GM21447 (cell line): Measurements from ENCODE around the gene ZIC5.
"Not testable (repeated sequence)": the region's sequence is repeated elsewhere in the genome, so short reads cannot be mapped to it uniquely, and the experiment has no call there.

Experiments
- ATAC-seq: cut with Tn5 transposase; IDR thresholded peaks from one replicate; pipeline ENCODE4 v1.9.1; 2021; ENCODE audit not compliant: unreplicated experiment

ZIC5 gene

DNA sequence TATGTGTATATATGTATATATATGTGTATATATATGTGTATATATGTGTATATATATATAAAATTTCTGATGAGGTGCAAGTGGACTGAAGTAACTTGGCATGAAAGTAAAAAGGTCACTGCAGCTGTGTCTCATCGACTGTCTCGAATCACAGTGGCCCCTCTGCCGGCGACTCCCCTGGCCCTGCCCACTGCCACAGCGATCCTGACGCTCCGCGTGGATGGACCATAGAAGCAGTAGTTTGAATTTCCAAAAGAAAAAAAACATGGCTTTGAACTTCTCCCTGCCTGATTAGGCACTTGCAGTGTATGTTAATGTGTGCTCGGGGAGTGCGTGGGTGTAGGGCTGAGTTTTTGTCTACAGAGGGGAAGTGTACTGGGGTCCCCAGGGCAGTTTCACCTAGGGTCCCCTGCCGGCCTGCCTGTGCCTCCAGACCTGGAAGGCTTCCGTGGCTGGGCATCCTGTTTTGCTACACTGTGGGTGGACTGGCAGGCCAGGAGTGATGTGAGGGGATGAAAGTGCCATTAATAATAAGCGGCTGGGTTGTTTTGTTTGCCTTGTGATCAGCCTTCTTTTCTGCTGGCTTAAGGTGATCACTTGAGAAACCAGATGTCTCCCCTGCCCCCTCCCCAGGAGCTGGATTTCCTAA is 10.8 kb downstream of the ZIC5 start:
- ATAC-seq, result no peak

DNA sequence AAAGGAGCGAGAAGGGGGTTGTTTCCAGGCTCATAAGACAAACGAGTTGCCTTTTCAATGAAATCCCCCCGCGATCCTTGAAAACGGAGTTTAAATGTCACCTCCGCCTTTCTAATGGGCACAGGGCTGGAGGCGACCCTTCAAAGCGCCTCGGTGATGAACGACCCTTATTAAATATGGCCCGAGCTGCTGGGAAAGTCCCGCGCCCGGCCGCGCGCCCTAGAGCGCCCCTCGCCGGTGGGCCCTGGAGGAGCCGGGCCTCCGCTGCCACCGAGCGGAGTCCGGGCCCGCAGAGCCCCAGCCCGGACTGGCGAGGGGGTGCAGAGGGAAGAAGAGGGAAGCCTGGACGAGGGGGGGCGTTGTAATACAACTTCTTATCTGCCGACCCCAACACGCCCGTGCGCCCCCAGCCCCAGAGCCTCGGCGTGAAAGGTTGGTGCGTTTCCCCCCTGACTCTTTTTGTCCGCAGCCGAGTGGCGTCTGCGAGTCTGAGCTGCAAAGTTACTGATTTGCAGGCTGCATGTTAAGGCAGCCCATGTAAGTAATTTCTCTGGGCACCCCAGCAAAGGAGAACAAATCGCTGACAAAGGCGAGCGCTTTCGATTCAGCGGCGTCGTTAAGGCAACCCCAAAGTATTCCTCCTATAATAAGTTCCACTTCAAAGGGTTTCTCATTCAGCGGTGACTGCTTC is 11.9 kb downstream of the ZIC5 start:
- ATAC-seq, result no peak

DNA sequence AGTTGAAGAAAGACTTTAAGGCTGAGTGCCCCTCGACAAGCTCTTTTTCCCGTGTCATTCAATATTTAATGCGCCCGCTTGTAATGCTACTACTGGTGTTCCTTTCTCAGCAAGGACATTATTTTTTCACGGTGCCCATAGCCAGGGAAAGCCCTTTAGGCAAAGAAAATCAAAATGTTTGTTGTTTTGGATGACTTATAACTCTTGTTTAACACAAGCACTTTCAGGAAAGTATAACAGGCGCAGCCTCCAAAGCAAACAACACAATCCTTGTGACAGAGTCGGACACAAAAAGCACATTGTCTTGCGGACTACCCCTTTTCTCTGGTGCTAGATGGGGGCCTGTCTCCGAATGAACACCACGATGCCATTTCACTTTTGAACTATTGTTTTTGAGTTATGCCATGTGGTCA is 12.4 kb downstream of the ZIC5 start:
- ATAC-seq, result no peak

DNA sequence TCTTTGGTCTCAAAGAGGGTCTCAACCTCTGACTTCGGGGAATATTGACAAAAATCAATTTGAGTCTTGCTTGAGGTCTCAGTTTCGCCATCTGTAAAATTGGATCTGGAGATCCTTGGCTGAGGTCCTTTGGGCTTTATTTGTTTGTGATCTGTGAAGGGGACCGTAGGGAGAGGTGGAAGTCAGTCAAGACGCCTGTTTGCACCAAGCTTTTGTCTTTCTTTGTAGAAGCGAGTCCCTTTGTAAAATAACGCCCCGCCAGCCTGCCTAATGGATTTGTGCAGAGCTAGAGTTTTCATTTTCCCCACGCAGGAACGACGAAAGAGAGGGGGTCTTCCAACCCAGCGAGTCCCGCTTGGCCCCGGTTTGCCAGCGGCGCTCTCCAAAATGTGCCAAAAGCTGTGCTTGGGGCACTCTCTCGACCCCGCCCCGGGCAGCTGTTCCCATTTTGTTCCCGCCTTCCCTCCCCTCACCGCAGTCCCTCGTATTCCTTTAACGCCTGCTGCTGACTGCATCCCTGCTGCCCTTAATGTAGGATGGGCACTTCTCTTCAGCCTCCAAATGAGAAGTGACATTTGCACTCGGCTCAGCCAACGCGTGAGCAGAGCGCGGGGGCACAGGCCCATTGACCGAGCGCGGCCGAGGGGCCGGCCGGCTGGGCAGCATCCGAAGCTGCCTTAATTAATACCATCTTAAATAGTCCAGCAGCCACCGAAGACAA is 13.0 kb downstream of the ZIC5 start:
- no peak for ATAC-seq

DNA sequence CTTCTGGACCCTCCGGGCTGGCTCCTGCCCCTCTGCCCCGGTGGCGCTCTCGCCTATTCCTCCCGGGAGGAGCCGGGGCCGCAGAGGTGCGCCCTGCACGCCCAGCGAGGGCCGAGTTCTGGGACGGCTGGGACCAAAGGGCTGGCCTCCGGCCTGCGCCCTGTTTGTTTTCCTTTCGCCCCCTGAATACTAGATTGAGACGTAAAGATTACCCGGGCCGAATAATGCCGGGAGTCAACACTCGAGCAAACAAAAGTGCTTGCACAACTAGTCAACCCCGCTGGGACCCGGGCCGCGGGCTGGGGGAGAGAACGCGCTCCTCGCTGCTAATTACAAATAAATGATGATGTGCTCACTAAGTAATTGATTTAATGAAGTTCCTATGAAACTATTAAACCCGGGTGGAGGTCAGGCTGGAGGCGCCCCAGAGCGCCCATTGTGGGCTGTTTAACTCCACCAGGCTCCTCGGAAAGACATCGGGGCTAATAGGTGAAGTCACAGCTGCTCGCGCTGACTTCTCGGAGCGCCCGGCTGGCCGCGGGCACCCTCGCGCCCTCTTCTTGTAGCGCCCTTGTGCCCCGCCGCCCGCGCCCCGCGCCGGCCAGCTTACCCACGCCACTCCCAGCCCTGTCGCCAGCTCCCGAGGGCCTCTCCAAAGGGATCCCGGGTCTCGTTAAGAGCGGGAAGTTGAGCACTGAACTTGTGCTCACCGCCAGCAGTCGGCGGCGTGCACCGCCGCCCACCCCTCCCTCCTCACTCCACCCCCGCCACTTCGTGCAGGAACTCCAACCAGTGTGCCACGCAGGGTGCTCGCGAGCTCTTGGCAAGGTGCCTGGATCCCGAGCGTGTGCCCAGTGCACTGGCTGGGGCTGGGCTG is 14.9 kb downstream of the ZIC5 start:
- ATAC-seq, result no peak

DNA sequence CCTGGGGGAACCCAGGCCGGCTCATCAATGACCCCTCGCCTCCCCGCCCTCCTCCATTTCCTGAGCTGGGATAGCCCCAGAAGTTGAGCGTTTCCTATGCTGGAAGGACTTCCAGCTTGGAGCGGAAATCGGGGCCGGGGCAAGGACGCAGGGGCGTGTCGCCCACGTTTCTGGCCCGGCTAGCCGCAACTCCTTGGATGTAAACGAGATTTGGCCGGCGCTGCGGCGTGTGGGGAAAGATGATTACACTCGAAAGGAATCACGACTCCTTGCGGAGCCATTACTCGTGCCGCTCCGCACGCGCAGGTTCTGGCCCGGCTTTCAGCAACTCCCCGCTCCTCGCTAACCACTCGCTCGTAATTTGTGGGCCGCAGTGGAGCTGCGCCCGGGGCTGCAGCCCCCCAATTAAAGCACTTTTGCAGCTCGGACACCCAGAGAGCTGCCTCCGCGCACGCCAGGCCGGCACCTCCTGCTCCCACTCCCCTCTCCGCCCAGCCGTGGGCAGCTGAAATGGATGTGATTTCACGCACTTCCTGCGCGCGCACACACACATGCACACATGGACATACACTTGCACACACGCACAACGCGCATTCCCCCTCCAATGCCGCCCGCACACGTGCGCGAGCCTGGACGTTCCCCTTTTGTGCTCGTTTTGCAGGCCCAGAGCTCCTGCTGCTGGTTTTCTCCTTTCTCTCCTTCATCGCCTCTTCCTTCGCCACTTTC is 15.7 kb downstream of the ZIC5 start:
- ATAC-seq, result no peak

DNA sequence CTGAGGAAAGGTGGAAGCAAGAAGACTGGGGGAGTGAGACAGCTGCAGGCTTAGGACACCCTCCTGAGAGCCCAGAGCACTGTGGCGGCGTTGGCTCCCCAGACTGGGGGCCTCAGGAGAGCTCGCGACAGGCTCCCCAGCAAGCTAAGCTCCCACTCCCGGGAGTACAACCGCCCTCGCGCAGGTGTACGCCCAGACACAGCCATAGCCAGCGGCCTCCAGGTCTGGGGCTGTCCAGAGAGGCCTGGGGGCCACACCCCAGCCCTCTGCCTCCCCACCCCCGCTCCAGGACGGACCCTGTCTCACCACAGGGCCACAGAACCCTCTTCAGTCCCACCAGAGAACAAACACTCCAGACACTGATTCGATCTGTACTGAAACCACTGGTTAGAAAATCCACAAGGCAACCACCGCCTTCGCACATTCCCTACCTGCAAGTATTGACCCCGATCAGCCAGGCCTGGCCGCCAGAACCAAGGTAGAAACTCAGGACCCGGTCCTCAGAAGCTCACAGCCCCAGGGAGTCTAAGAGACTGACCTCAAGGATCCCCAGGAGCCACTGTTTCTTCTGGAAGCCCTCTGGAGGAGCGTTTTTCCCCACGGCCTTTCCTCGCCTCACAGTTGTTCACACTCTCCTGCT is 16.3 kb downstream of the ZIC5 start:
- ATAC-seq, result no peak

DNA sequence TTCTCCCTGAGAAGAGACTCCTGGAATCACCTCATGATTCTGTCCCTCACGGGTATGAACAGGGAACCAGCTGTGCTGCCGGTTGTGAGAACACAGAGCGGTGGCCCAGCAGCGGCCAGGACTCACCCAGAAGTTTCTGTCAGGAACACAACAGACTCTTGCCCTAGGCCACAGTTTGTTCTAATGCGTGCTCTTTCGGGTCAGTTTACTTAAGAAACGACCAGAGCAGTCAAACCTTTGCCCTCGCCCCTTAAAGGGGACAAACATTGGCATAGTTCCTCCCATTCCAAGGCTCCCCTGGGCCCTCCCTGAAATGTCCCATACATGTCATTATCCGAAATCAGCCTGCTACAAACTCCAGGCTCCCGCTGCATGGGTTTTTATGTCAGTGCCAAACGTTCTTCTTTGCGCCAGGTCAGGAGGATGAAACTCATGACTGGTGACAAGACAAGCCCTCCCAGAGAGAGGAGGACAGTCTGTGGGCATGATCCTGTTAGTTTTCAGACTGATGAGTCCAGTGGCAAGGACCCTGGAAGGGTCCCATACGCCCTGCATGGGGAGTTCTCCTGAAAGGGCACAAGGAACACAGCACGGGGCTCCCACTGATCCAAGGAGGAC is 18.3 kb downstream of the ZIC5 start:
- no peak for ATAC-seq

DNA sequence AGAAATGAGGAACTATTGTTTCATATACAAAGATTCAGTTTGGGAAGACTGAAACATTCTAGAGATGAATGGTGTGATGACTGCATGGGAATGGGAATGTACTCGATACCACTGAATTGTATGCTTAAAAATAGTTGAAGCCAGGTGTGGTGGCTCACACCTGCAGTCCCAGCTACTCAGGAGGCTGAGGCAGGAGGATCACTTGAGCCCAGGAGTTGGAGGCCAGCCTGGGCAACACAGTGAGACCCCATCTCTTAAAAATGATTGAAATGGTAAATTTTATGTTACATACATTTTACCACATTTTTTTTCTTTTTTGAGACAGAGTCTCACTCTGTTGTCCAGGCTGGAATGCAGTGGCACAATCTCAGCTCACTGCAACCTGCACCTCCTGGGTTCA is 19.9 kb downstream of the ZIC5 start:
- ATAC-seq, result not testable (repeated sequence)

DNA sequence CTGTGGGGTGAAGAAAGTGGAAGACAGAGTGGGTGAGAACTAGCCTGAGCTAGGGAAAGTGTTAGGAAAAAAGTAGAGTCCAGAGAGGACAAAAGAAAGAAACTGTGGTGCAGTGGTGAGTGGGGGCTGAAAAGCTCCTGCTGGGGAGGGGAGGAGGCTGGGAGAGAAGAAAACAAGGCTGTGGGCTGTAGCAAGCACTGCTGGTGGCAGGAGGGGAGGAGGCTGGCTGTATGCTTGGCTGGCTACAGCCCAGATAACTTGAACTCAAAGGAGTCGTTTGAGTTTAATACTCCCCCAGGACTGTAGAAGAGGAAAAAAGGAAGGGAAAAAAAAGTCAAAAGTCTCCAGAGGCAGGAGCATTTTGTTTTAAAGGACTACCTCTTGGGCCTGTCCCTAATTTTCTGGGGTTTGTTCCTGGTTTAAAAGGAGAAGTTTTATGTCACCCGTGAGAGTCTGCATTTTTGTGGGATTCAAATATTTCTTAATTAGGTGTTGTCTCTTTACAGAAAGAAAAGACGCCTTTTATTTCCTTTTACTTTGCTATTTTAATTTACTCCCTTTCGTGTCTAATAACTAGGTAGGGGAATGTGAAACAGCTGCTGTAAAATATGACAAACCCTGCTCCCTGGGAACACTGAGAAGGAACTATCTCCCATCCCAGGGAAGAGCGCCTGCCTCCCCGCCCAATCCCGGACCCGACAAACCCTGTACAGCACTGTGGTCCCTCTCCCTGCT is 21.7 kb downstream of the ZIC5 start:
- no peak for ATAC-seq

DNA sequence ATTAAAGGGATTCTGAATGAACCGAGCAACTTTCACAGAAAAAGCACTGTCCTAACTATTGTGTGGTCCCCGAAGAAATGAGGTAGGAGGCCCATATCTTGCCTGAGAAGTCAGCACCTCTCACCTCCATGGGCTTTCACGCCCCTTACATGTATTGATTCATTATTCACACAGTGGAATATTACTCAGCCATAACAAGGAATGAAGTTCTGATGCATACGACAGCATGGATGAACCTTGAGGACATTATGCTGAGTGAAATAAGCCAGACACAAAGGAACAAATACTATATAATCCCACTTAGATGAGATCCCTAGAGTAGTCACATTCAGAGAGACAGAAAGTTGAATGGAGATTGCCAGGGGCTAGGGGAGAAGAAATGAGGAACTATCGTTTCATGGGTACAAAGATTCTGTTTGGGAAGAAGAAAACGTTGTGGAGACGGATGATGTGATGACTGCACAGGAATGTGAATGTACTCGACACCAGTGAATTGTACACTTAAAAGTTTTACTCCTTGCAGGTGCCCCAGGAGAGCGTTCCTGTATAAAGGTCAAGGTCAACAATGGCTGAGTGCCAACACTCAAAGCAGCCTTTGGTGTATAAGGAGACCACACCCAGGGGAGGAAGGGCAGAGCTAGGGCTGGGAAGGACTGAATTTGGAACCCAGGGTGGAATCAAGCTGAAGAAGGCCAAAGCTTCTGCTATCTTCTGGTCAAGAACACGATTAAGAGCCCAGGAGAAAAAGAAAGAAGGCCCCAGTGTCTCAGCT is 22.5 kb downstream of the ZIC5 start:
- no peak for ATAC-seq

DNA sequence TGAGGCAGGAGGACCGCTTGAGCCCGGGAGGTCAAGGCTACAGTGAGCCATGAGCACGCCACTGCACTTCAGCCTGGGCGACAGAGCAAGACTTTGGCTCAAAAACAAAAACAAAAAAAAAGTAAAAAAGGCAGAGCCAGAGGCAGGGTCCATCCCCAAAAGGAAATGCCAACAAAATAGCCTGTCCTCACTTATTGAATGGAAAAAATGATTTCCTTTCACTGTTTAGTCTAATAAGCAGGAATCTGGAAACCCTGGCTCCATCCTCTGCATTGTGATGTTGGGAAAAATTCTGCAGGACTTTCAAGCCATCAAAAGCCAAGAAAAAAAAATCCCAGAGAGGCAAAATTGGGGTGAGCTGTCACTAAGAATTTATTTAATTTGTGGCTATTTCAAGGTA is 23.2 kb downstream of the ZIC5 start:
- no peak for ATAC-seq

DNA sequence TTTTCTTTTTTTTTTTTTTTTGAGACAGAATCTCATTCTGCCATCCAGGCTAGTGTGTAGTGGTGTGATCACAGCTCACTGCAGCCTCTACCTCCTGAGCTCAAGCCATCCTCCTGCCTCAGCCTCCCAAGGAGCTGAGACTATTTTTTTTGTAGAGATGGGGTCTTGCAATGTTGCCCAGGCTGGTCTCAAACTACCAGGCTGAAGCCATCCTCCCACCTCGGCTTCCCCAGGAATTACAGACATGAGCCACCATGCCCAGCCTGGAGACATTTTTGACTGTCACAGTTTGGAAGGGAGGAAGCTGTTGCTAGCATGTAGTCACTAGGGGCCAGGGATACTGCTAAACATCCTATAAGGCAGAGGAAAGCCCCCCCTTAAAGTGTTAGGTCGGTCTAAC is 23.9 kb downstream of the ZIC5 start:
- ATAC-seq, result no peak

DNA sequence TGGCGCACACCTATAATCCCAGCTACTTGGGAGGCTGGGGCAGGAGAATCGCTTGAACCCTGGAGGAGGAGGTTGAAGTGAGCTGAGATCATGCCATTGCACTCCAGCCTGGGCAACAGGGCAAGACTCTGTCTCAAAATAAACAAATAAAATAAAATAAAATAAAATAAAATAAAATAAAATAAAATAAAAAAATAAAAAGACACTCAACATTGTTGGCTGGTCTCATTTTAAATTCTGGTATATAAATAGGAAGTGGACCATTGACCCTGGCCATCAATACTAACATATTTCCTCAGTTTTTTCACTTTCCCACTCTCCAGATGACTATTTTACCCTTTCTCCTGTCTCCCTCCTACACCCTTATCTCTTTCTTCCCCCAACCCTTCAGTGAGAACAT is 26.1 kb downstream of the ZIC5 start:
- ATAC-seq, result not testable (repeated sequence)

DNA sequence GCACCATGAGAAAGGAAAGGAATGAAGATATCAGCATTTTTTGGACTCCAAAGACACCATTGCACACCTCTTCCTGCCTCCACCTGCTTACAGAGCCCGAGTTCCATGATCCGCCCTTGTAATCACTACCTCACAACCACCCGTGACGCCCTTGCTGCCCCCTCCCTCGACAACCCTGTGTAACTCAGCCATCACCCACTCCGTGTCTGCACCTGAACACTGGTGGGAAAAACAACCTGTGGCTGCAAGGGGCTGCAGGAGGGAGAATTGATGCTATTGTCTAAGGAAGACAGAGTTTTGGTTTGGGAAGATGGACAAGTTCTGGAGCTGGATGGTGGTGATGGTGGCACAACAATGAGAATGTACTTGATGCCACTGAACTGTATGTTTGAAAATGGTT is 27.0 kb downstream of the ZIC5 start:
- no peak for ATAC-seq

DNA sequence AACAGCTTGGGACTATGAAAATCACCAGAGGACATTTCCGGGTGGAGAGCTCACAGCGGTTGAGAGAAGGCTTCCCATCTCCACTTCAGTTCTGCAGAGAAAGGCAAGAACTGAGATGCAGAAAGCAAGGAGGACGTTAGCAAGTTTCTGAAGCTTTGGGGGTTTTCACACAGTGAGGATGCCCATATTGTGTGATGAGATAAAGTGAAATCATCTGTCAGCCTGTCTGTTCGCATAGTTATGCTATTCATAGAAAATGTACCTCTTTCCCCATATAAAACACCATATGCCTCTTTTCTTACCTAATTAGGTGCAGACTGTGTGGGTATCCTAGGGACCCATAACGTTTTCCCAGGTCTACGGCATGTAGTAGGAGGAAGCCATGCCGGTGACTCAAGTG is 27.5 kb downstream of the ZIC5 start:
- ATAC-seq, result no peak

DNA sequence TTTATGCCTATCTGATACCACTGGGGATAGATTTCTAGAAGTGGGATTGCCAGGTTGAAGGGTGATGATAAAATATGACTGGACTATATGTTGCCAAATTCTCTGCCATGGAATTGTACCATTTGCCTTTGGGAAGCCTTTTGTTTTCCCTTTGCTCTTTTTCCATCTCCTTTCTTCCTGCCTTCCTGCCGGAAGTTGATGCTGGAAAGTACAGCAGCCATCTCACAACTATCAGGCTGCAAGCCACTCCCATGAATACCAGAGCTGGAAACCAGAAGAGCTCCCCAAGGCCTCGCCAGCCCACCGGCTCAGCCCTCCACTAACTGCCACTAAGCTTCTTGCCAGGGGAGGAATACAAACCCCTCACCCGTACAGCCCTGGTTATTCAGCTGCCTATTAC is 29.7 kb downstream of the ZIC5 start:
- ATAC-seq, result no peak

DNA sequence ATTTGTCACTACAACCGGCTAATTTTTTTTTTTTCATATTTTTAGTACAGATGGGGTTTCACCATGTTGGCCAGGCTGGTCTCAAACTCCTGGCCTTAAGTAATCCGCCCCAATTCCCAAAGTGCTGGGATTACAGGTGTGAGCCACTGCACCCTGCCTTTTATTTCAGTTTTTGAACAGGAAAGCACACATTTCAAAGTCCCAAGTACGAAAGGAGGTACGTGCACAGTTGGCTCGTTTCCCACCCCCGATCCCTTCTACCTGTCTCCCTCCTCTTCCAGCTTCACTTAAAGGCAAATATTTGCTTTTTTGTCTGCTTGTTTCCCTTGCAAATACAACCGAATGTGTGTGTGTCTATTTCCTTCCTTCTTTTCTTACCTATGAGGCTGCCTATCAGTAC is 30.5 kb downstream of the ZIC5 start:
- ATAC-seq, result no peak
